Measurements from ENCODE around the gene GALNT16.
"Not testable (repeated sequence)": the region's sequence is repeated elsewhere in the genome, so short reads cannot be mapped to it uniquely, and the experiment has no call there.

The GALNT16 gene

DNA sequence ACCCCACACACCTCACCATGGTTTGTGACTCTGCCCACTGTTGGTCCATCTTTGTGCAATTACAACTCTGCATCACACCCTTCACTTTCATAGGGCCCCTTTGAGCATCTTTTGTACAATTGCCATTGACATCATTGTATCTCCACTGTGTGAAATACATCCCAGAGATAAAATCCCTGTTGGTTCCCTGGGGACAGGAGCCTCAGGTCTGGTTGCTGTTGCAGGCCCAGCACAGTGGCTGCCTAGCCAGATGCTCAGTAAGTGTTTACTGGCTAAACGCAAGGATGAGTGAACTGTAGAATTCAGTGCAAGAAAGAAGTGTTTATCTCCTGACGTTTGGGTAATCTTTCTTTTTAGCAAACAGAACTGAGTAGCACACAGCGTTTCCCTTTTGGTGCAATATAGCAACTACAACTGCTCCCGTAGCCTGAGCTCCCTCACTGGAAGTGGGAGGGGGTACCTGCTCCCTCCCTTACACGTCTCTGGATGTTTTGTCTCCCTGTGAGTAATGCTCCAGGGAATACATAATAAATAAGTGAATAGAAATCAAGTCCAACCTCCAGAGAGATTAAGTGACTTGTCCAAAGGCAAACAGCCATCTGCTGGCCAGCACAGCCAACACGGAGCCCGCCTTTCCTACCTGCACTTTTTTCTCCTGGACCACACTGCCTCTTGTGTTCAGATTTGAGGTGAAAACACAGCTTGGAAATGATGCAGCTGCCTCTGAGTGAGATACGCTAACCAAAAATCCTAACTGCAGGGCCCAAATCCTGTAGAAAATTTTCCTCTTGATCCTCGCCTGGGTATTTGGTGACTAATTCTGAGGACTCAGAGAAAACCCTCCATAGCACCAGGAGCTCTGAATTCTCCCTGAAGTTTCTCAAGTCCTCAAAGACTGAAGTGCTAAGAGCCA, 27.4 kb downstream of the GALNT16 start:
- DNase-seq, result no peak

DNA sequence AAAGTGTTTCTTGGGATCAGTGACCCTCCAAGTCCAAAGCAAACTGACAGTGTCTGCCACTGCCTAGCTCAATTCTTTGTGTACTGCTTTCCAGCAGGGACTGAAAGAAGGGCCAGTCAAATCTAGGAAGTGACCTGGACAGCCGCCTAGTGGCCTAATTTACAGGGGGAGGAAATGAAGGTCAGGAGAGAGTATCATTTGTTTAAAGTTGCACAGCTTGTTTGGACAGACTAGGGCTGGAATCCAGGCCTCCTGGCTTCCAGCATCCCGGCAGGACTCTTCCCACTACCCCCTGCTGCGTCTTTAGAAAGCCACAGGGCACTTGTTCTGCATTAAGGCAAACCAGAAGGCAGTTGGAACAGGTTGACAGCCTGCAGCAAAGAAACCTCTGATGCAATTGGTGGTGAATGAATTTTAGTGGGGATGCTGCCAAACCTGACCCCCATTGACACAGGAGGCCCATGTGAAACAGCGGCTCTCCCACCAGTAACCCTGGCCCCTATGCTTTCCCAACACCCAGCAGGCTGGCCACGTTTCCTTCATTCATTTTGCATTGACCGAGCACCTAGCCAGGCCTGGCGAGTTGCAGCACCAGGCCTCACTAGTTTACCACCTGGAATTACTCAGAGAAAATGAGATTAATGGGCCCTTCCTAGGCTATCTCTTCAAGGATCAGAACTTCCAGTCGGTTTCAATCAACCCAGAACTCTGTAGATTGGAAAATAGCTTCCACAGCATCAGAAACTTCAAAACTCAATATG, 28.2 kb downstream of the GALNT16 start:
- peak; percentile 45 for DNase-seq

DNA sequence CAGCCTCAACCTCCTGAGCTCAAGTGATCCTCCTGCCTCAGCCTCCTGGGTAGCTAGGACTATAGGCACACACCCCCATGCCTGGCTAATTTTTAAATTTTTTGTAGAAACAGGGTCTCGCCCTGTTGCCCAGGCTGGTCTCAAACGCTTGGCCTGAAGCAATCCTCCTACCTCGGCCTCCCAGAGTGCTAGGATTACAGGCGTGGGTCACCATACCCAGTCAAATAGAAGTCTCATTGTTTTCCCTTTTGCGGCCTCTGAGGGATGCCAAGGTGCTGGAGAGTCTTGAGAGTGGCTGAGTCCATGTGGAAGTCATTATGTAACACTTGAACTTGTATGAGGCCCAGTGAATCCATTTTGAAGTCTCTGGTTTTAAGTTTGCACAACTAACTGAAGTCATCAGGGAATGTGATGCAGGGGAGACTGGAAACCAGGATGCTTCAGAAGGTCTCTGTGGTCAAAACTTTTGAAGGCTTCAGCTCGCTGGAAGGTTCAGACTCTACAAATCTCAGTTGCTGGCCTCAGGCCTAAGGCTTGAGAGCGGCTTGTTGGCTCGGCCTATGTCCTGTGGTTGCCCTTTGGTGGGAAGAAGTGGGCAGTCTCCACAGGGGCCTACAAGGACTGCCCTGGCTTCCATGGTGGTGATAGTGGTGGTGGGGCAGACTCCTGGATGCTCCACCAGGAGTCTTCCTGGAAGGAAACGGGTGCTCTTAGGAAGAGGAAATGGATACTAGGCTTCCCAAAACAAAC, 29.2 kb downstream of the GALNT16 start:
- DNase-seq, result no peak

DNA sequence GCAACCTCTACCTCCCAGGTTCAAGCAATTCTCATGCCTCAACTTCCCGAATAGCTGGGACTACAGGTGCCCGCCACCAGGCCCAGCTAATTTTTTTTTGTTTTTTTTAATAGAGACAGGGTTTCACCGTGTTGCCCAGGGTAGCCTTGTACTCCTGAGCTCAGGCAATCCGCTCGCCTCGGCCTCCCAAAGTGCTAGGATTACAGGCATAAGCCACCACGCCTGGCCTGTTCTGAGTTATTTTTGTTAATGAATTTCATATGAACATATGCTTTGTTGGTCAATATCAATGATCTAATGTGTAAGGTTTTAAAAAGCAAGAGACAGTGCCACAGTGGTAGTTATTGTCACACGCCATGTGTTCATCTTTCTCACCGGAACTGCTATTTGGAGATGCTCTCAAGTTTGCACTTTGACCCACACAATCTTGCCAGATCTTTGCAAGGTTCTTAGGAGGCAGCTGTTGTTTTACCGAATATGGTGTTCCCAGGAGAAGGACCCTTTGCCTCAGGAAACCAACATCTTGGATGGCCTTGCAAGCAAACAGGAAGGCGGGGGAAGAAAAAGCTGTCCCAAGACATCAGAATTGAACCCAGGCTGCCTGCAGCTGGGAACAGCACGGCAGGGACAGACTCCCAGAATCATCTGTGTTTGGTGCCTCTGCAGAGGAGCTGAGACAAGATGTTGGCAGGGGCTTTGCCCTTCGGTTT, 30.0 kb downstream of the GALNT16 start:
- no peak for DNase-seq

DNA sequence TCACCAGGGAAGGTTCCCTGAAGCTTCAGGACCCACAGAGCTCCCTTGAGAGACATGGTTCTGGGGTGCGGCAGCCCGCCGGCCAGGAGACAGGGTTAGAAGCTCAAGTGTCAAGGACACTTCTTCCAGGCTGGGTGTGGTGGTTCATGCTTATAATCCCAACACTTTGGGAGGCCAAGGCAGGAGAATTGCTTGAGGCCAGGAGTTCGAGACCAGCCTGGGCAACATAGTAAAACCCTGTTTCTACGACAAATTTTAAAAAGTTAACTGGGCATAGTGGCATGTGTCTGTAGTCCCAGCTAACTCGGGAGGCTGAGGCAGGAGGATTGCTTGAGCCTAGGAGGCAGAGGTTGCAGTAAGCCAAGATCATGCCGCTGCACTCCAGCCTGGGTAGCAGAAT, 30.9 kb downstream of the GALNT16 start:
- DNase-seq, result not testable (repeated sequence)

DNA sequence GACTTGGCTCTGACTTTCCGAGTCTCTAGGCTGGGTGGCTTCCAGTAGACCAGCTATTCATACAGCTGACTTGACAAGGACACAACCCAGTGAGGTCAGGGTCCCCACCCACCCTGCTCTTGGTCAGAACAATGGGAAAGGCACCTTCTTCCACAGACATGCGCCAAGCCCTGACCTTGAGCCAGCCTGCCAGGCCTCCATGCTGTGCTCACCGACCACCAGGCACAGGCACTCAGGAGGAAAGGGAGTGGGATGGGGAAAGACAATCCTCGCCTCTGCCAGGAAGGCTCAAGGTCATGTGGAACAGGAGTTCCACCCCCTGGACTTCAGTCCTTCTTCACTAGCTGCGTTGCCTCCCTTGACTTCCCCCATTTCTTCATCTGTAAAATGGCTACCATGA, 31.4 kb downstream of the GALNT16 start:
- DNase-seq, result no peak

DNA sequence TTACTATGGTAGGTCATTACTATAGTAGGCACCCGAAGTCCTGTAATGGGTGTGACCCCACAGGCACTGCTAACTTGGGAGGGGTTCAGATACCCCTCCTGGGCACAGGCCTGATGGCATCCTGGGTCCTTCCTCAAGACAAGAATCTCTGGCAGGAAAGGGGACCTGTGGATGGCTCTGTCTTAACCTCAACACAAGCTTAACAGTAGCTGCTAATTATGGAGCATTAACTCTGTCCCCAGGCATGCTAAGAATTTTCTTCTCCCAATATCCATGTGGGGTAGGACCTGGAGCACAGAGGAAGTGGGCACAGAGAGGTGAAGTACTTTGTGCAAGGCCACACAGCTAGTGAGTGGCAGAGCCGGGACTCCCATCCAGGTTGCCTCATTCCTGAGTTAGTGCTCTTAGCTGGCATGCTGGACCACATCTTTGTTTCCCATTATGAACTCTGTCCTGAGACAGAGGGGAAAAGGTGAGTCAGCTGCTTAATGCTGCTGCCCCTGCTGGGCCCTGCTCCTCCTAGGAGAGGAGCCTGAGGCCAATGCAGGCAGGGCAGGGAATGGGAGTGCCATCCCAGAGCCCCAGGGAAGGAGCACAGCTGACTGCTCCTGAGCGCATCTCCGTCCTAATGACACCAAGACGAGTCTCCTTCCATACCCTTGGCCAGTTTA, 32.1 kb downstream of the GALNT16 start:
- DNase-seq, result peak; percentile 17

DNA sequence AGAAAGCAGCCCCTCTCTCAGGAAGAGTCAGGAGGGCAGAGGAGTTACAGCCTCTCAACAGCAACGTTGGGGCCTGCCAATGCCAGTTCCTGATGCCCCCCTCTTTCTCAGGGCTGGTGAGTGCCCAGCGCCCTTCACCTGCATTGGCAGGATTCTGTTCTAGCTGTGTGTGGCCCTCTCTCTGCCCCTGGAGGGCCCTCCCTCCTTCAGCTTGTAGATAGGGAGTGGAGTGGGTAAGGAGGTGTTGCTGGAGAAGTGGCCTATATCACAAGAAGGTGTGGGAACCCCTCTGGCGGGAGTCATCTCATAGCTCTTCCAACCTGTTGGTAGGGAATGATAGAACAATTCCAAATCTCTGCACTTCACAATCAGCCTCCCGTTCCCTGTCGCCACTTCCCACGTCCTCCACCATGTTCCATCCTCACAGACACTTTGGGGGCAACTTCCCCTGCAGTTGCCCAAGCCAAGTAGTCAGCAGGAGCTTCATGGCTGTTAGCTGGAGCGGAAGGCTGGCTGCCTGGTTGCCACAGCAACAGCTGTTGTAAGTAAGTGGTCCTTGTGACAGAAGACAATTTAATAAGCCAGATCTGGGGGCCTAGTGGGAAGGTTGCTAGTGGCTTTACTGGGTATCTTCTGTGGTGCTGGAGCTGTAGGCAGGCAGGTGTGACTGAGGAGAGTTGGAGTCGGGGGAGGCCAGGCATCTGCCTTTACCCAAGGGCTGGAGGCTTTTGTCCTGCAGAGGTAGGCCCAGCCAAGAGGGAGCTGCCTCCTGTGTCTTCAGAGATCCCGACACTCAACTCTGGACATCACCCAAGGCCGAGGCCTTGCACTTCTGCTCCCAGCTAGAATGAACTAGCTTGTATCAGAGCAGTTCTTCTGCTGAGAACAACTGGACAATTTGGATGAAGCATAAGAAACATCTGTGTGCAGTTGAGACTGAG, 38.4 kb downstream of the GALNT16 start:
- DNase-seq, result no peak

DNA sequence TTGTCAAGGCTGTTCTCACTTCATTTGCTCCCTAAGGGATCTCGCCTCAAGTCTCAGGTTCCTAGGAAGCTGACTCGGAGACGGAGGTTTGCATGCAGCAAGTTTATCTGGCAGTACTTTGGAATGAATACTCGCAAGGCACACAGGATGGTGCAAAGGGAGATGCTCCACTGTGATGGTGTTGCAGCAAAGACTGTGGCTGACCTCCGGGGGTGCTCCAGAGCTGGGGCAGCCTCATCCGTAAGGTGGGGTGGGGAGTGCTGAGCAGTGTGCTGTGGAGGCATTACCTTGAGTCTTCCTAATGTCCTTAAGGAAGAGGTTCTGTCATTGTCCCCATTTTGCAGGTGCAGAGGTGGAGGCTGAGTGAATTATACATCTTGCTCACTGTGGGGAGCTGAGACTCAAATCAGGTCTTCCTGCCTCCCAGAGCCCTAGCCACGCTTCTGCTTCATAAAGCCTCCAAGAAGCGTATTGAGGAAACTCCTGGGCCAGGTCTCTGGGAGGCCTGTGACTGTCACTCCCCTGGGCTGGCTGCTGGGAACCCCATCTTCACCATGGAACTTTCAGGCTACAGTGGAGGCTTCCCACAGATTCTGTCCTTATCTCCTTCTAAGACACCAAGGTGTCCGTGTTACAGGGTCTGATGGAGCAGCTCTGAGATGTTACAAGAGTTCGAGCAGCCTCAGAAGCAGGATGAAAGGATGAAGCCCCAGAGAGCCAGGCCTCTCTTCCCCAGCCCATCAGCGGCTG, 39.5 kb downstream of the GALNT16 start:
- no peak for DNase-seq

DNA sequence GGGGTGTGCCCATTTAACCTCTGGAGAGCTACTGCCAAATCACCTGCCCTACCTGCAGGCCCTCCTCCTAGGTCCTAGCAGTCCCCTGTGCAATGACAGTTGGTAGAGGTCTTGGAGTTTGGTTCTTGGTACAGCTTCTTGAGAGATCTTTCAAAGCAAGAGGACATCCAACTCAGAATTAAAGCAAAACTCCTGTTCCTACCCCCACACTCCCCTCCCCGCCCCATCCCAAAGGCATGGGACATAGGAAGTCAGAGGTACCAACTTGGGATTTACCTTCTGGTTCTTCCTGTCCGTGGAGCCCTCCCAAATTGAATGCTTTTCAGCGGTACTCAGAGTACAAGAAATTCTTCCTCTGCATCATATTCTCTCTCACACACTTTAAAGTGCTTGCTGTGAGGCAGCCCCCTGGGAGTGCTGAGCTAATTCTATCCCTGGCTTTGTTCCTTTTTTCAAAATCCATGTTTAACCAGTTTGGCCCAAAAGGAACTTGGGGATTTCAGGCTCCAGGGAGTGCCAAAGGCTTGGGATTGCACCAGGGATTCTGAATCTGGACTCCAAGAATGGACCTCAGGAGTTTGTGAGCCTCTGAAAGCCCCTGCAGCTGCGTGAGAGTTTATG, 40.8 kb downstream of the GALNT16 start:
- no peak for DNase-seq

DNA sequence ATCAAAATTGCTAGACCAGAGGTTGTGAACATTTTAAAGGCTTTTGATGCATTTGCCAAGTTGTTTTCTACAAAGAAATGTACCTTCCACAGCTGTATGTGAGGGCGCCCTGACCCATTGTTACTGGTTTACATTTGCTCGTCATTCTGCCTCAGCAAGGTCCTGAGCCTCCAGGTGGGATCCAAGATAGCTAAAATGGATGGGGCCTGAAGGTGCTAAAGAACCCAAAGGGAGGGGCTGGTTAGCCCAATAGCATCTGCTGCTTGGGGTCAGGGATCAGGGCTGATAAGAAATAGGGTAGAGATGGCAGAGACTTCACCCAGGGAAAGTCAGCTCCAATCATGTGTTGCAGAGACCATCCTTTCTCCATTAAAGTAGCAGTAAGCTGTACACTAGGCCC, 43.1 kb downstream of the GALNT16 start:
- DNase-seq, result no peak

DNA sequence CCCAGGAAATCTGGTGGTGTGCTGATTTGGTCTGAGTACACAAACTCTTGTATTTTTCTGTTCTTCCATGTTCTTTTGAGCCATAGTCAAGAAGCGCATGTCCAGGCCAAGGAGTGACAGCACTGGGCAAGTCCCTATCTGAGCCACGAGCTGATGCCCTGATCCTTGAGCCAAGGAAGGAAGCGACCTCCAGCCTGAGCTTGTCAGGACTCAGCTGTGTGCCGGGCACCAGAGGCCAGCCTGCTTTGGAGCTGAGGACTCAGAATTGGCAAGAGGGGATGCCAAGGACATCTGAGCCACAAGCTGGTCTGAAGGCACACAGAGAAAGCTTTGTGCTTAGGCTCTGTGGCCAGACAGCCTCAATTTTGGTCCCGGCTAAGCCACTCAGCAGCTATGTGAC, 52.6 kb downstream of the GALNT16 start:
- no peak for DNase-seq

DNA sequence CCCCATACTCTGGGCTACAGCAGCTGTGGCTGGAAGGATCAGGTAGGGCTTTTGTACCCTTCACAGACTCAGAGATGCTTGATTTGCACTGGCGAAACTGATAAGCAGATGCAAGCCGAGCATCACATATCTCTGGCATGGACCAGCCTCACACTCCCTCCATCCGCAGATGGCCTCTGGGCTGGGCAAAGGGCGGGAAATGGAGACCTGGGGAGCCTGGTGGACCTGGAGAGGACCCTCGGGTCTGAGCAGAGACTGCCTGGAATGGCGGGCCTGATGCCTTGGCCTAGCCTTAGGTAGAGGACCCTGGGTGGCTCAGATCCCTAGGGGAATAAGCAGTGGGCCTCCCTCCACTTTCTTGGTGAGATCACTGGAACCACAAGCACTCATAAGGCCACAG, 53.2 kb downstream of the GALNT16 start:
- DNase-seq, result no peak

DNA sequence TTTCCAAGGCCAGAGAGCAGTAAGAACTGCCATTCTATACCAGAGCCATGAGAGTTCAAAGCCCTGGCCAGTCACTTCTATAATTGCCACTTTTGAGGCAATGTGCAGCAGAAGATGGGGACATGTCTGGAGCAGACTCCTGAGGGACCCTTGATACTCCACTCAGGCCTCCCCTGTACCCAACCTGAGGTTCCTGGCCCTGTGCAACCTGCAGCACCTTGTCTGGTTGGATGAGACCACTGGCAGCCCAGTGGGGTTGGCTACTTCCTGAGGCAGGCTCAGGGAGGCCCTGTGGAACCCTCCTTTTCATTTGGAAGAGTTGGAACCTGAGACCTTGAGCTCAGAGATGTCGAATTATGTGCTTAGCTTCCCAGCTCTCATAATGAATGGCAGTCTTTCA, 54.4 kb downstream of the GALNT16 start:
- no peak for DNase-seq

DNA sequence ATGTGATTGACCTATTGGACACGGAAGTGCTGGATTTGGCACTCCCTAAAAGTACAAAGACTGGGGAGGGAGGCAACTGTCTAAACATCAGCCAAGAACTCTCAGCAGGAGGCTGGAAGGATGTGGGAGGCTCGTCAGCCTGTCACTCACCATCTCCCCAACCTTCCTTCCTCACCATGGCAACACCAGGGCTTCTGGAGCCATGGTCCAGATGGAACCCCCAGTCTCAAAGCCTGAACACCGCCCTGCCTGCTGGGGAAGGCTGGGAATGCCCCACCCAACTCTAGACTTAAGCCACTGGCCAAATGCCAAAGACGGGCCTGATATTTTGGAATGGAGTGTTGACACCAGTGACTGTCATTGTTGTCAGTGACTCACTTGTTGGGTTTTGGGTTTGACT, 55.3 kb downstream of the GALNT16 start:
- no peak for DNase-seq

DNA sequence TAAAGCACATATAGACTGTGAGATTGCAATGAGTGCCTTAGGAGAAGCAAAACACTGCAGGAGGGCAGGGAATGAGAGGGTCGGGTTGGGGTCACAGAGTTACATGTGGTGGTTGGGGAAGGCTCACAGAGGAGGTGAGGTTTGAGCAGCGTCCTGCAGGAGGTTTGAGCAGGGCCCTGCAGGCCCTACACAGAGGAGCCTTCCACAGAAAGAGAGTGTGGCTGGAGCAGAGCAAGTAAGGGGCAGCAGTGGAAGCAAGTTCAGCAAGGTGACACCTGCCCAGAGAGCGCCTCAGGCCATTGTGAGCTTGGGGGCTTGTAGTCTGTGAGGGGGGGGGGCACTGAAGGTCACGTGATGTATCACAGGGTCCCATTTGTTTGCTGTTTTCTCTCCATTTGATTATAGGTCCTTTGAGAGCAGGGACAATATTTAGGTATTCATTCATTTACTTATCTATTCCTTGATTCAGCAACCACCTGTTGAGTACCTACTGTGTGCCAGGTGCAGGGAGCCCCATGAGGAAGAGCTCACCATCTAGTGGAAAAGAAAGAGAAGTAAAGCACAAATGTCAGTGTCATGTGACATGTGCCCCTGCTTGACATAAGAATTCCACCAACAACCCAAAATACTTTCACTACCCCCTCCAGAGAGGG, 56.6 kb downstream of the GALNT16 start:
- DNase-seq, result no peak

DNA sequence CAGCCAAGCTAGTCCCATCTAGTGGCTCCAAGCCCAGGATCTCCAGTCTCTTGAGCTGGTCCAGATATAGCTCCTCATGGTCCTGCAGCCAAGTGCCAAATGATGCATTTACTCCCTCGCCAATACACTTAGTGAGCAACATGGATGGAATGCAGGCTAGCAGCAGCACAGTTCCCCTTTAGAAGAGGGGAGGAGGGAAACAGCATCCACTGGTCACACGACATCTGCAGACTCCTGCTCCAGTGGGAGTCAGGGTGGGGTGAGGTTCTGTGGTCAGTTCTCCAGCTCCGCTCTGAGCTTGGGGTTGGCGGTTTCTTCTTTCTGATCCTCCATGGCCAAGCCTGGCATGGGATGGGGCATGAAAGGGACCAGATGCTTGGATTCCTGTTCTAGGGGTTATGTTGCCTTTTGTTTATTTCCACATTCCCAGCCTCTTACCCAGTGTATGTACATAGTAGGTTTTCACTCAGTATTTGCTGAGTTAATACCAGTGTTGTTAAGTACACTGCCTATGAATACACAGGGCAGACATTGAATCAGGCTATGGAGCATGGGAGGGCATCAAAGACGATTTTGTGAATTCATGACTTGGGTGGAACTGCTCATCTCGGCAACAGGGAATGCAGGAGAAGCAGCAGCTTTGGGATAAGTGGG, 57.3 kb downstream of the GALNT16 start:
- DNase-seq, result peak; percentile 98

DNA sequence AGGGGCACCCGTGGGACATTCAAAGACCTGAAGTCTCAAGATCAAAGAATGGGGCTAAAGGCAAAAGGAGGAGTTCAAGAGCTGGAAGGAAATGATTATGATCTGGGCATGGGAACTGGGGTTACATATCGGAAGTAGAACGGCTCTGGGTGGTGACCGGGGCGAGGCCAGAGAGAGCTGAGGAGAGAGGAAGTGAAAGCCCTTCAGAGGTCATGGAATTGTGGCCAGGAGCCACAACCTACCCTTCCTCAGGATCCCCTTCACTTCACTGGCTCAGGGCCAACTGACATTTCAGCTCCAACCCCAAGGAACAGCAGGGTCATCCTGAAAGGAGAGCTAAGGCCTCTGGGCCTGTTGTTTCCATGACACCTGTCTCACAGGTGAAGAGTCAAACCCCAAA, 57.8 kb downstream of the GALNT16 start:
- no peak for DNase-seq

DNA sequence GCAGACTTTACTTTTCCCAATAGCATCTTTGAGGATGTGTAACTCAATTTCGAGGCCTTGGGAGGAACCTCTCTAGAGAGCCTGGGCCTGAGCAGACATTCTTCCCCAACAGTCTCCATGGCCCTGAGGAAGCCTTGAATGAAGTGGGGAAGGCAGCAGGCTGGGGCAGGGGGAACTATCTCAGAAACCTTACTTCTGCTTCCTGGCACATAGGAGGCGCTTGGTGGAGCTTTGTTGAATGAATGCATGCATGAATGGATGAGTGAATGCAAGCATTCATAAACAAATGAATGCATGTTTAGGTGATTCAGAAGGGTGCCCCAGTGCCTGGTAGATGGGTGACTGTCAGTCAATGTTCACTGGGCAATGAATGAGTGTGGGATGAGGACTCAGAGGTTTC, 58.3 kb downstream of the GALNT16 start:
- no peak for DNase-seq
